NCI-H524 (cell line): ENCODE measurements around the gene DCLRE1C.
"Not testable (repeated sequence)": the region's sequence is repeated elsewhere in the genome, so short reads cannot be mapped to it uniquely, and the experiment has no call there.

Experiments used
- DNase-seq, 2 experiments: peaks; one replicate each; lab custom pipeline; 2025; lab: John Stamatoyannopoulos, UW

Gene DCLRE1C

GRCh38 chr10:14954001-14954770, at the start of gene DCLRE1C:
TSS of gene DCLRE1C (minus strand) at chr10:14954096. CDS start at chr10:14954010, 86 bp downstream.
- peak; percentile 64 to 66 for DNase-seq

GRCh38 chr10:14995964-14996565, 42.2 kb upstream of the DCLRE1C start:
- DNase-seq: no peak

- not testable (repeated sequence) for DNase-seq
These were observed 39.9 kb upstream of the DCLRE1C start for GRCh38 chr10:14993500-14994455.

- not testable (repeated sequence) for DNase-seq
These were observed 38.4 kb upstream of the DCLRE1C start for GRCh38 chr10:14992336-14992735.

- DNase-seq: peak in 1 of 2 experiments; percentile 39
These were observed 37.3 kb upstream of the DCLRE1C start for GRCh38 chr10:14991035-14991749.

- not testable (repeated sequence) for DNase-seq
These were observed 35.7 kb upstream of the DCLRE1C start for GRCh38 chr10:14989552-14989951.

GRCh38 chr10:14982744-14983143, 28.8 kb upstream of the DCLRE1C start:
- DNase-seq: no peak

- no peak for DNase-seq
These were observed 21.9 kb upstream of the DCLRE1C start for GRCh38 chr10:14975672-14976273.

- not testable (repeated sequence) for DNase-seq
These were observed 20.5 kb upstream of the DCLRE1C start for GRCh38 chr10:14974153-14974998.

- peak in 1 of 2 experiments; percentile 1 for DNase-seq
These were observed 18.1 kb upstream of the DCLRE1C start for GRCh38 chr10:14971867-14972448.

- DNase-seq: no peak
These were observed 14.0 kb upstream of the DCLRE1C start for GRCh38 chr10:14967897-14968296.

- DNase-seq: peak; percentile 68 to 73
These were observed 5.5 kb upstream of the DCLRE1C start, which contains the start of gene MEIG1 for GRCh38 chr10:14959221-14960057. TSS of gene MEIG1 (plus strand) at chr10:14959388. CDS start at chr10:14966469, 7,081 bp downstream.

- DNase-seq: no peak
These were observed 5.0 kb upstream of the DCLRE1C start for GRCh38 chr10:14958872-14959220.

- DNase-seq: no peak
These were observed 1.0 kb upstream of the DCLRE1C start for GRCh38 chr10:14954934-14955333.

GRCh38 chr10:14953424-14954000, 384 bp downstream of the DCLRE1C start:
- no peak for DNase-seq

- DNase-seq: no peak
These were observed 959 bp downstream of the DCLRE1C start for GRCh38 chr10:14952851-14953423.

GRCh38 chr10:14949291-14949690, 4.6 kb downstream of the DCLRE1C start:
- DNase-seq: no peak

GRCh38 chr10:14947268-14947667, 6.6 kb downstream of the DCLRE1C start:
- no peak for DNase-seq
